K562 (cell line): ENCODE results near the gene SUN5. TPM values are rescaled to one million over a fixed set of nuclear protein-coding genes. Genes with fewer than 3 reads are reported as not detected.

ENCODE experiments used
- ATAC-seq: fragments of 200-7000 bp; cut with Tn5 transposase; 3 replicates; pipeline ENCODE4 v1.9.1; 2020; ENCODE audit warnings: moderate library complexity
- BruUV-seq: library from RNA; stranded (reverse); fragments of 400-500 nt; replicated peaks from 2 replicates; lab custom pipeline; 2021; lab: Mats Ljungman, UMichigan
- CTCF ChIA-PET: fragments of 300-600 bp; formaldehyde crosslinking; extraction: SDS; loops from one replicate; lab custom pipeline; 2021; ENCODE audit warnings: low intra/inter-chr PET ratio; lab: Yijun Ruan, JAX
- POLR2A ChIA-PET: fragments of 300-600, 350-650 bp; sonication (Branson Sonifier 250); formaldehyde crosslinking; extraction: SDS; loops from one replicate; lab custom pipeline; 2021; ENCODE audit warnings: antibody characterized with exemption, inconsistent platforms; lab: Yijun Ruan, JAX
- DNase-seq, 4 experiments: peaks; one replicate each; pipeline versions ENCODE4 v3.0.0 to v3.0.0-alpha.2; 2011 to 2018; ENCODE audit warnings: low spot score in 3 of 4, mixed read lengths in 3 of 4; ENCODE audit errors: extremely low read depth in 1 of 4
- FAIRE-seq: peaks from 2 replicates; lab custom pipeline; 2011; peaks lifted over from hg19 to GRCh38; lab: Jason Lieb, UNC
- H2AFZ ChIP-seq: 2 replicates; pipeline ENCODE4 v1.6.0; 2011; ENCODE audit warnings: low read depth, low read length, control low read depth, inconsistent platforms
- H3K27ac ChIP-seq: fragments of 200-600 bp; 3 replicates; pipeline ENCODE4 v1.8.0; 2011; ENCODE audit warnings: low read depth, mild to moderate bottlenecking, control low read depth, inconsistent platforms, low read length, moderate library complexity, mixed read lengths; ENCODE audit errors: extremely low read depth
- H3K27me3 ChIP-seq, 2 experiments: fragments of 300-600 bp in 1 of 2; 2 replicates in 1 of 2; 3 replicates in 1 of 2; pipeline versions ENCODE4 v1.6.0 to v1.8.0; 2011; ENCODE audit warnings: inconsistent platforms in 2 of 2, low read length in 2 of 2, mild to moderate bottlenecking in 1 of 2, mixed read lengths in 1 of 2, moderate library complexity in 1 of 2; ENCODE audit not compliant: control insufficient read depth in 2 of 2, insufficient read depth in 2 of 2
- H3K36me3 ChIP-seq: fragments of 300-600 bp; 3 replicates; pipeline ENCODE4 v1.8.0; 2011; ENCODE audit warnings: mild to moderate bottlenecking, low read length, inconsistent platforms; ENCODE audit not compliant: control insufficient read depth, insufficient read depth
- H3K4me1 ChIP-seq, 2 experiments: fragments of 200-600 bp in 1 of 2; replicated peaks in 1 of 2; 2 replicates in 1 of 2; 3 replicates in 1 of 2; pipeline versions ENCODE4 v1.5.1 to v1.8.0; 2011; ENCODE audit warnings: inconsistent platforms in 2 of 2, low read length in 2 of 2, mild to moderate bottlenecking in 1 of 2, mixed read lengths in 1 of 2, moderate library complexity in 1 of 2; ENCODE audit not compliant: control insufficient read depth in 2 of 2, insufficient read depth in 2 of 2
- H3K4me2 ChIP-seq: 2 replicates; pipeline ENCODE4 v1.6.1; 2011; ENCODE audit warnings: low read length, control low read depth, inconsistent platforms, mixed read lengths; ENCODE audit not compliant: insufficient read depth
- H3K4me3 ChIP-seq: fragments of 200-600 bp; sonication (generic), shearing (Covaris generic); 2 replicates; pipeline ENCODE4 v1.5.1; 2016; ENCODE audit warnings: control low read depth, inconsistent platforms
- H3K79me2 ChIP-seq: fragments of 200-600 bp; 3 replicates; pipeline ENCODE4 v1.8.0; 2011; ENCODE audit warnings: low read length, inconsistent platforms; ENCODE audit not compliant: control insufficient read depth, insufficient read depth
- H3K9ac ChIP-seq, 2 experiments: 2 replicates each; pipeline versions ENCODE4 v1.6.0 to v1.6.1; 2011; ENCODE audit warnings: low read depth in 2 of 2, low read length in 2 of 2, control low read depth in 1 of 2, inconsistent platforms in 1 of 2, mild to moderate bottlenecking in 1 of 2, mixed read lengths in 1 of 2; ENCODE audit not compliant: insufficient read depth in 1 of 2
- H3K9me1 ChIP-seq: one replicate; pipeline ENCODE4 v1.6.0; 2011; ENCODE audit warnings: inconsistent platforms, mild to moderate bottlenecking, low read length, moderate library complexity; ENCODE audit not compliant: control insufficient read depth, insufficient read depth
- H3K9me3 ChIP-seq: replicated peaks from 2 replicates; pipeline ENCODE4 v1.5.1; 2011; ENCODE audit warnings: low read depth, low read length, inconsistent platforms; ENCODE audit not compliant: control insufficient read depth, insufficient read depth
- H4K20me1 ChIP-seq: replicated peaks from 2 replicates; pipeline ENCODE4 v1.6.1; 2011; ENCODE audit warnings: low read length, inconsistent platforms, mixed read lengths; ENCODE audit not compliant: control insufficient read depth, insufficient read depth
- CREBBP ChIP-seq: IDR thresholded peaks from one replicate; pipeline ENCODE4 v1.6.1; 2012; ENCODE audit warnings: low read depth, mild to moderate bottlenecking, control low read depth, inconsistent platforms, low read length
- CXXC5 ChIP-seq: fragments of 250-450 bp; sonication (Bioruptor Pico); IDR thresholded peaks from 2 replicates; pipeline ENCODE4 v1.8.0; 2022; ENCODE audit warnings: inconsistent platforms, mild to moderate bottlenecking, moderate library complexity
- EP300 ChIP-seq: IDR thresholded peaks from 2 replicates; pipeline ENCODE4 v1.6.1; 2012; ENCODE audit warnings: low read length, improper control_type of control experiment
- HDAC2 ChIP-seq: fragments of 450-650 bp; IDR thresholded peaks from 2 replicates; pipeline ENCODE4 v1.6.1; 2016; ENCODE audit warnings: mild to moderate bottlenecking
- MAX ChIP-seq: sonication (generic); formaldehyde crosslinking; IDR thresholded peaks from 2 replicates; pipeline ENCODE4 v1.9.0; 2022; ENCODE audit warnings: mild to moderate bottlenecking, missing genetic modification reagents
- MYNN ChIP-seq, 2 experiments: sonication (generic); formaldehyde crosslinking in 1 of 2; IDR thresholded peaks; 2 replicates each; pipeline versions ENCODE4 v1.5.0 to v1.6.1; 2016 to 2020; ENCODE audit warnings: antibody characterized with exemption in 1 of 2, missing genetic modification reagents in 1 of 2
- RBM22 ChIP-seq: fragments of 200-400 bp; formaldehyde crosslinking; IDR thresholded peaks from 2 replicates; pipeline ENCODE4 v1.6.1; 2018; ENCODE audit warnings: low read length, low read depth; ENCODE audit not compliant: poor library complexity, severe bottlenecking
- ZNF77 ChIP-seq: fragments of 250-450 bp; sonication (Bioruptor Pico); IDR thresholded peaks from 2 replicates; pipeline ENCODE4 v1.5.0; 2020
- WGBS: fragments of 100-300 bp; shearing (Covaris generic); methylation state at CpG from one replicate; pipeline ENCODE4 v1.1.6; 2016; ENCODE audit warnings: low coverage, mixed read lengths; ENCODE audit not compliant: insufficient coverage; ENCODE audit errors: missing lambda C conversion rate; 5-methylcytosine and 5-hydroxymethylcytosine counted together
- in situ Hi-C: fragments of 300-500 bp; cut with MboI; formaldehyde crosslinking; loops from 4 replicates; pipeline ENCODE4 v1.15.0; 2018; ENCODE audit warnings: inconsistent platforms, mixed read lengths
- intact Hi-C: fragments of 100-400 bp; cut with micrococcal nuclease; formaldehyde crosslinking; loops from 2 replicates; pipeline ENCODE4 v1.14.2; 2022
- polyA plus RNA-seq, 8 experiments: library from polyadenylated mRNA; depleted of rRNA in 4 of 8; stranded (reverse) in 5 of 8; unstranded in 3 of 8; fragments of >200 nt; fragmentation: Nextera tagmentation in 2 of 8; fragmentation: Illumina TruSeq in 1 of 8; extraction: Ambion mirVana in 2 of 8; extraction: Trizol in 1 of 8; gene quantifications; 2 replicates each; pipeline versions ENCODE4 v1.2.1 to v1.2.3, GENCODE V29; 2011 to 2014; ENCODE audit warnings: inconsistent platforms in 1 of 8, missing spikeins in 1 of 8
- total RNA-seq, 7 experiments: library from RNA; depleted of rRNA in 6 of 7; stranded (reverse); fragments of >200 nt in 6 of 7; fragmentation: Illumina TruSeq in 2 of 7; extraction: Trizol in 2 of 7; gene quantifications; 2 replicates each; pipeline versions ENCODE4 v1.2.1 to v1.2.3, GENCODE V29; 2011 to 2021; ENCODE audit warnings: low replicate concordance in 1 of 7

SUN5 gene
- total and polyA plus RNA-seq, 9 of the 15 experiments (the other 6 are each of a cell fraction or from before 2014, with no cell fraction given), result not detected

GRCh38 chr20:32971703-32972161 is 32.5 kb downstream of the SUN5 start:
- intact Hi-C loops, result no loop called here
- H3K27me3 ChIP-seq, result peaks cover 20 to 62% of the 10 kb centered on the region in 2 experiments
- no peak for TF ChIP-seq ZNF77 (CRISPR knock-in tag)
- TF ChIP-seq RBM22, result no peak
- no peak for TF ChIP-seq HDAC2
- no peak for TF ChIP-seq MAX
- no peak for TF ChIP-seq MYNN (IDR thresholded peaks at IDR 0.05)
- no peak for TF ChIP-seq MYNN (CRISPR knock-in tag; IDR thresholded peaks at IDR 0.05)
- no peak for TF ChIP-seq EP300
- no peak for TF ChIP-seq CXXC5
- TF ChIP-seq CREBBP, result no peak
- TF ChIP-seq, all 486 proteins: peak for 0
- in situ Hi-C loops, result no loop called here
- FAIRE-seq (no peak), ATAC-seq (peak; percentile 18; the same call in 1 of the 3 replicates), DNase-seq (no peak)
- Histone ChIP-seq H3K4me2 (no peak overlapping the region), H4K20me1 (no peaks in the 10 kb centered on the region; the same call in 1 of the 2 replicates), H3K9me1 (no peaks in the 10 kb centered on the region), H3K4me3 (no peak overlapping the region), H3K9me3 (no peaks in the 10 kb centered on the region), H2AFZ (peak overlapping the region; percentile 50; the same call in 1 of the 2 replicates), H3K9ac (no peak overlapping the region), H3K27ac (no peak overlapping the region), H3K79me2 (no peaks in the 10 kb centered on the region), H3K4me1 (peaks cover 5 to 8% of the 10 kb centered on the region in 2 experiments; a peak in 3 of 5 replicates), H3K36me3 (no peaks in the 10 kb centered on the region)
- POLR2A ChIA-PET, result interaction anchor here (0.7 kb wide), 1 partner anchor 413 kb away, joined by 3 read pairs; no protein-coding TSS in a partner anchor
- CTCF ChIA-PET, result no interaction called here
- WGBS, result 33% methylated on average over 5 of the region's 6 CpGs
- BruUV-seq, result no TSS peak
